GM21528 (cell line): ENCODE results near the gene PGM3.
"Not testable (repeated sequence)": the region's sequence is repeated elsewhere in the genome, so short reads cannot be mapped to it uniquely, and the experiment has no call there.

Experiments used
- ATAC-seq: cut with Tn5 transposase; IDR thresholded peaks from one replicate; pipeline ENCODE4 v1.9.1; 2021; ENCODE audit warnings: mild to moderate bottlenecking, moderate library complexity; ENCODE audit not compliant: unreplicated experiment, low FRiP score

PGM3 gene, protein sequence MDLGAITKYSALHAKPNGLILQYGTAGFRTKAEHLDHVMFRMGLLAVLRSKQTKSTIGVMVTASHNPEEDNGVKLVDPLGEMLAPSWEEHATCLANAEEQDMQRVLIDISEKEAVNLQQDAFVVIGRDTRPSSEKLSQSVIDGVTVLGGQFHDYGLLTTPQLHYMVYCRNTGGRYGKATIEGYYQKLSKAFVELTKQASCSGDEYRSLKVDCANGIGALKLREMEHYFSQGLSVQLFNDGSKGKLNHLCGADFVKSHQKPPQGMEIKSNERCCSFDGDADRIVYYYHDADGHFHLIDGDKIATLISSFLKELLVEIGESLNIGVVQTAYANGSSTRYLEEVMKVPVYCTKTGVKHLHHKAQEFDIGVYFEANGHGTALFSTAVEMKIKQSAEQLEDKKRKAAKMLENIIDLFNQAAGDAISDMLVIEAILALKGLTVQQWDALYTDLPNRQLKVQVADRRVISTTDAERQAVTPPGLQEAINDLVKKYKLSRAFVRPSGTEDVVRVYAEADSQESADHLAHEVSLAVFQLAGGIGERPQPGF

GRCh38 chr6:83192871-83193746 is at the start of gene PGM3, which contains the start of gene RWDD2A:
PGM3 (minus strand) TSS chr6:83193265; CDS start chr6:83191012, 2,253 bp downstream.
RWDD2A (plus strand) TSS chr6:83193357; CDS start chr6:83194452, 1,095 bp downstream.
- ATAC-seq = peak; percentile 96

DNA sequence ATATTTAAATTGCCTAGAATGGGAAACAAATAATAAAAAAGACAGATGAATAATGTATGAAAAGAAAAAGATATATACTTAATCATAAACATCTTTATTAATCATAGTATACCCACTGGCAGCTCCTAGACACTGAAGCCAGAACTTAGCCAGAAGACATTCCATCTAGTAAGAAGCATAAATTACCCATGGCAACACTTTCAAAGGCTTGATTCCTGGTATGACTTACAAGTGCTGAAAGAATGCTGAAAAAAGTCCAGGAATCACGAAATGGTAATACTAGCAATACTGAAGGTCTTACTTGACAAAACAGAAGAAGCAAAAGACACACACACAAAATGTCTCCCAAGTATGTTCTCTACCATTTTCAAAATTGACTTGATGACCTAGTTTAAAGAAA is 38.1 kb upstream of the PGM3 start:
- ATAC-seq = no peak

GRCh38 chr6:83226517-83226916 is 33.5 kb upstream of the PGM3 start:
- no peak for ATAC-seq

DNA sequence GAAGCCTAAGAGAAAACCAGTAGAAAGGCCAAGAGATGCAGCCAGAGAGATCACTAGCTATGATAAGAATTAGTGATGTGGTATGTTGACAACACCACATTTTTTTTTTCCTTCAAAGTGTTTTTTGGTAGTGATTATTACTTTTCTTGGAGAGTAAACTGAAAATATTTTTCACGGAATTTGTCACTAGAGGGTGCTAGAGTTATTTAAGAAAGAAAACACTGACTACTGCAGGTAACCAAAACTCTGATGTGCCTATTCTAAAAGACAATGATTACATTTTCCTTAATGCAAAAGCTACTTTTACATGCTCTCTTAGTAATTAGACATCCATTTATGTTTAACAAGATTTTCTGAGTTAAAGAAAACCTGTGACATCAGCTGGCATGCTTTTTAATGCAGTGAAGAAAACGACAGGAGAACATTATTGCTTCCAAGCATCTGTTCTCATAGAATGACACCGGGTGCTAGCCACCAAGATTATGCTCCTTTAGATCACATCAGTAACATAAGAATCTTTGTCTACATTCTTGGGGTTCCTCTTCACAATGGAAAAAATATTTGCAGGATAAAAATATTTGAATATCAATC is 28.9 kb upstream of the PGM3 start:
- no peak for ATAC-seq

DNA sequence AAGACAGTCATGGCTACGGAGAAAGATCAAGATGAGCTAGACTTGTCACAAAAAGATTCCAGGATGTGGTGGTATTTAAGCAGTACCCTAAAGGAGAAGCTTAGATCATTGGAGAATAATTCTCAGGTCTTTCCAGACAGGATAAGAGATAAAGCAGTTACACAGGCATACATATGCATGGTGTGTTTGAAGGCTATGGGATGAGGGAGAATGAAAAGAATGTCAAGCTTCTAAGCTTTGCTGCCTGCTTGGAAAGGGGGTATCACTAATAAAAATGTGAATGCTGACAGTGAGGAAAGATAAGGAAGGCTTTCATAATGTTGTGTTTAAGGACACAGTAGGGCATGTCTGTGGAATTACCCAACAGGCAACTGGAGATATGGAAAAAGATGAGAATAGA is 28.2 kb upstream of the PGM3 start:
- ATAC-seq = no peak

- no peak for ATAC-seq
Observed at GRCh38 chr6:83220121-83220520, 27.1 kb upstream of the PGM3 start.

GRCh38 chr6:83218646-83219045 is 25.6 kb upstream of the PGM3 start:
- no peak for ATAC-seq

DNA sequence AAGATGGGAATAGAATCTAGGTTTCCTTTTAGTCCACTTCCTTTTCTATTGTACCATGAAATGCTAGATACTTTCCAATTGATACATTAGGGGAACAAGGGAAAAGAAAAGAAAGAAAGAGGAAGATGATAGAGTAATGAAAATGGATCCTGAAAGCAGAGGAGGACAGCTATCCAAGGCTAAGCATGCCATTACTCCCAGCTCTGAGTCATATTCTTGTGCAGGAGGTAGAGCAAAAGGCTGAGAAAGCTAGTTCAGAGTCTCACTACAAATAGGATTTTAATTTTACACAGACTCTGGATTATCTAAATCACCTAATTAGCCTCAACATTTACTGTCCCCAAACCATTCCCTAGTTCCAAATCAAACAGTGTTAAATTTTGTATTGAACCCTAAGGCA is 23.7 kb upstream of the PGM3 start:
- no peak for ATAC-seq

DNA sequence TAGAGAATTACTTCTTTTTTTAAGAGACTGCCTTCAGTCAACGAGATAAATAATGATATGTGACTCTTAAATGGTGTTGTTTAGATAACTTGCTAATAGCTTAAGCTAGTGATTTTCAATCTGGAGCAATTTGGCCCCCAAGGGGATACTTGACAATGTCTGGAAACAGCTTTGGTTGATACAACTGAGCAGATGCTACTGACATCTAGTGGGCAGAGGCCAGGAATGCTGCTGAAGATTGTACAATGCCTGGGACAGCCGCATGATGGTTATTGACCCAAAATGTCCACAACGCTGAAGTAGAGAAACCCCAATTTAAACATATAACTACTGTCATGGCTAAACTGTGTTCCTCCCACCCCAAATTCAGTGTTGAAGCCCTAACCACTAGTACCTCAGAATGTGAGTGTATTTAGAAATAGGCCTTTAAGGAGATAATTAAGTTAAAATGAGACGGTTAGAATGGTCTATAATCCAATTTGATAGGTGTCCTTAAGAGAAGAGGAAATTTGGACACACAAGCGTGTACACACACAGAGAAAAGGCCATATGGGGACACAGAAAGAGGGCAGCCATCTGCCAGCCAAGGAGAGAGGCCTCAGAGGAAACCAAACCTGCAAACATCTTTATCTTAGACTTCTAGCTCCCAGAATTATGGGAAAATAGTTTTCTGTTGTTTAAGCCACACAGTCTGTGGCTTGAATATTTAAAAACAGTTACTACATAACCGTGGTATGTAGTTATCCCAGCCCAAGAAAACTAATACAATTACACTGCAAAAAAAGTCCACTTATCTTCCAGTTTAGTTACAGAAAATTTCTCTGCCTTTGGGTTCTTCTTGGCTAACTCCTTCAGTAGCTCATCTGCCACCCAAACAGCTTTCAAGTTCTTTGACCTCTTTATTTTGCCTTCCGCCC is 22.3 kb upstream of the PGM3 start:
- ATAC-seq = peak; percentile 99

- no peak for ATAC-seq
Observed at GRCh38 chr6:83202031-83202430, 9.0 kb upstream of the PGM3 start.

DNA sequence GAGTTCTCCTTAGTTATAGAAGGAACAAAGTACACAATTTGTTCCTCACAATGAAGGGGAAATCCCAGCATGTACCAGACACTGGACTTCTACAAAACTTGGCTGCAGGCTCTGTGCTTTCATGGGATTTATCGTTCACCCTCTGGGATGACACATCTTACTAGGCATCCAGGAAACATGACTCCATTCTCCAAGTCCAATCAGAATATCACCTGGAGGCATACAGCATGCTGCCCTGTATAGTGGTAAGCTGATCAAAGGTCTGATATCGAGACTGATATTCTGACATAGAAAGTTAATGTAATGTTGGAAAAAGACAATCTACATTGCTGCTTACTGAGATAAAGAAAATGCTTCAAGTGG is 6.8 kb upstream of the PGM3 start:
- no peak for ATAC-seq

DNA sequence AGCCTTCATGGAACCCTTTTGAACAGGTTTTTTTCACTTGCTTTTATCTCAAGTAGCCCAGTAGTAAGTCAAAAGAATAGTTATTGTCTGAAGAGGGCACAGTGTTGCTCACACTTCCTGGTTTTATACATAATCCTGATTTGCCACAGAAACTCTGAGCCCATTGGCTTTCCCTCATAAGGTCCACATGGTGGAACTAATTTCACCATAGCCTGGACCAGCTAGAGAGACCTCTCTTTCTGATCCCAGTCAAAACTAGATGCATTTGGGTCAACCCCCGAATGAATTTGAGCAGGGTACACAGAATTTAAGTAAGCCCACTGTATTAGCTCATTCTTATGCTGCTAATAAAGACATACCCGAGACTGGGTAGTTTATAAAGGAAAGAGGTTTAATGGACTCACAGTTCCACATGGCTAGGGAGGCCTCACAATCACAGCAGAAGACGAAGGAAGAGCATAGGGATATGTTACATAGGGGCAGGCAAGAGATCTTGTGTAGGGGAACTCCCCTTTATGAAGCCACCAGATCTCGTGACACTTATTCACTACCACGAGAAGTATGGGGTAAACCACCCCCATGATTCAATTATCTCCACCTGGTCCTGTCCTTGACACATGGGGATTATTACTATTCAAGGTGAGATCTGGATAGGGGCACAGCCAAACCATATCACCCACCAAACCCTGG is 6.3 kb upstream of the PGM3 start:
- ATAC-seq = no peak

GRCh38 chr6:83198486-83199172 is 5.6 kb upstream of the PGM3 start:
- ATAC-seq = no peak

DNA sequence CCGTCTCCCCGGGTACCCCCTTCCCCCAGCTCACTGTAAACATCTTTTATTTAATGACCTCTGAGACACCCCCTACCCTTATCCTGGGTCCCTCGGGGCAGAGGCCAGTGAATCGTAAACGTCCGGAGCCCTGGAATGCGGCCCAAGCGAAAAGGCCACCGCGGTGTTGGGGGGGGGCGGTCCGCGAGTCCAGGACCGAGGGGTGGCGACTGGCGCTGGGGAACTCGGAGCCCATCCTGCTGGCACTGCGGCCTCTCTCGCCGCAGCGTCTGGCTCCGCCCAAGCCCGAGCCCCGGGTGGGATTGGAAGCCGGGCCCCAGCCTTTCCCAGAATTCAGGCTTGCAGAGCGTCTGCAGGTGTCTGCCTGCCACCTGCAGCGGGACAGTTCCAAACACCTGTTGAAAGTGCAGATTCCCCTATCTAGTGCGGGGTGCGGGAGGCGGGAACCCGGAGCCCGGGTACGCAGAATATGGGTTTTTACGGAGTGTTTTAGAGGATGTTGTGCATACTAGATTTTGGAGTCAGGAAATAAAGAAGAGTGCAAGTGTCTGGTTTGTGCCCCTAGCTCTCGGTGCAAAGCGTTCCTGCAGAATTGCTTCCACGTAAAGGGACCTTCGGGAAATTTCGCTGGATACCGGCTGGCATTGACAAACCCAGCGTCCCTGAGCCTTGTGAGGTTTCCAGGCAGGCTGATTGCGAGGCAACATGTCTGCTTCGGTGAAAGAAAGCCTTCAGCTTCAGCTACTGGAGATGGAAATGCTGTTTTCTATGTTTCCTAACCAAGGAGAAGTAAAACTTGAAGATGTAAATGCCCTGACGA is 892 bp upstream of the PGM3 start:
- ATAC-seq = peak; percentile 31

- ATAC-seq = no peak
Observed at GRCh38 chr6:83192456-83192855, 609 bp downstream of the PGM3 start.

DNA sequence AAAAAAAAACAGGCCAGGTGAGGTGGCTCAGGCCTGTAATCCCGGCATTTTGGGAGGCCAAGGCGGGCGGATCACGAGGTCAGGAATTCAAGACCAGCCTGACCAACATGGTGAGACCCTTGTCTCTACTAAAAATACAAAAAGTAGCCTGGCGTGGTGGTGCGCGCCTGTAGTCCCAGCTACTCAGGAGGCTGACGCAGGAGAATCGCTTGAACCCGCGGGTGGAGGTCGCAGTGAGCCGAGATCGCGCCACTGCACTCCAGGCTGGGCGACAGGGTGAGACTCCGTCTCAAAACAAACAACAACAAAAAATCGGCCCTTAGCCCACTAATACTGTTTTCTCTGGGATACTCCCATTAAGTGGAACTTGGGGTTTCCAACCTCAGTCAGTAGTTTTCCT is 1.1 kb downstream of the PGM3 start:
- not testable (repeated sequence) for ATAC-seq

- no peak for ATAC-seq
Observed at GRCh38 chr6:83190626-83191025, 2.4 kb downstream of the PGM3 start.

DNA sequence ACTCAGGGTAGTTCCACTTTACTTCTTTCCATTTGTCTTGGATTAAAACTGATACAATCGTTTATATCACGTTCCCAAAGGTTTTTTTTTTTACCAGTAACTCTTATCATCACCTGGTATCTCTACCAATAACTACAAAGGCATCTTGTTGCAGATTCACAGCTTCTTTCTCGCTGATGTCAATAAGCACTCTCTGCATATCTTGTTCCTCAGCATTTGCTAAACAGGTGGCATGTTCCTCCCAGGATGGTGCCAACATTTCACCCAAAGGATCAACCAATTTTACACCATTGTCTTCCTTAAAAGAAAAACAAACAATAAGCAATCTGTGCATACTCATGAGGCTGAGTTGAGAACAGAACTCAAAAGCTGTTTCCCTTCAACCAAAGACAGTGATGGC is 4.6 kb downstream of the PGM3 start:
- no peak for ATAC-seq
